Neutrophil (primary cell): ENCODE measurements around the gene CFAP92.

Source experiments
- H3K27ac ChIP-seq: fragments of 200-600 bp; sonication (generic); 2 replicates; pipeline ENCODE4 v1.5.1; 2016; ENCODE audit warnings: mild to moderate bottlenecking, moderate library complexity
- H3K27me3 ChIP-seq: fragments of 200-600 bp; sonication (generic); 2 replicates; pipeline ENCODE4 v1.6.0; 2016; ENCODE audit warnings: mild to moderate bottlenecking
- H3K36me3 ChIP-seq: fragments of 200-600 bp; sonication (generic); 2 replicates; pipeline ENCODE4 v1.5.1; 2017
- H3K4me1 ChIP-seq, 2 experiments: fragments of 200-600 bp in 1 of 2; sonication (generic) in 1 of 2; 1 replicate in 1 of 2; 2 replicates in 1 of 2; pipeline versions ENCODE4 v1.5.1 to v1.6.1; 2013 to 2016; ENCODE audit warnings: low read depth in 1 of 2, low read length in 1 of 2, mild to moderate bottlenecking in 1 of 2, moderate library complexity in 1 of 2; ENCODE audit not compliant: control insufficient read depth in 1 of 2, insufficient read depth in 1 of 2
- H3K4me3 ChIP-seq, 2 experiments: fragments of 200-600 bp in 1 of 2; sonication (generic) in 1 of 2; 1 replicate in 1 of 2; 2 replicates in 1 of 2; pipeline ENCODE4 v1.5.1; 2013 to 2016; ENCODE audit warnings: low read depth in 1 of 2, low read length in 1 of 2, mild to moderate bottlenecking in 1 of 2, moderate library complexity in 1 of 2
- H3K9me3 ChIP-seq: fragments of 200-600 bp; sonication (generic); 2 replicates; pipeline ENCODE4 v1.5.1; 2016
- TF ChIP-seq, protein P1 (sequence below): fragments of 200-600 bp; sonication (generic); IDR thresholded peaks from 2 replicates; pipeline ENCODE4 v1.5.1; 2016; ENCODE audit warnings: antibody characterized with exemption

The CFAP92 gene

DNA sequence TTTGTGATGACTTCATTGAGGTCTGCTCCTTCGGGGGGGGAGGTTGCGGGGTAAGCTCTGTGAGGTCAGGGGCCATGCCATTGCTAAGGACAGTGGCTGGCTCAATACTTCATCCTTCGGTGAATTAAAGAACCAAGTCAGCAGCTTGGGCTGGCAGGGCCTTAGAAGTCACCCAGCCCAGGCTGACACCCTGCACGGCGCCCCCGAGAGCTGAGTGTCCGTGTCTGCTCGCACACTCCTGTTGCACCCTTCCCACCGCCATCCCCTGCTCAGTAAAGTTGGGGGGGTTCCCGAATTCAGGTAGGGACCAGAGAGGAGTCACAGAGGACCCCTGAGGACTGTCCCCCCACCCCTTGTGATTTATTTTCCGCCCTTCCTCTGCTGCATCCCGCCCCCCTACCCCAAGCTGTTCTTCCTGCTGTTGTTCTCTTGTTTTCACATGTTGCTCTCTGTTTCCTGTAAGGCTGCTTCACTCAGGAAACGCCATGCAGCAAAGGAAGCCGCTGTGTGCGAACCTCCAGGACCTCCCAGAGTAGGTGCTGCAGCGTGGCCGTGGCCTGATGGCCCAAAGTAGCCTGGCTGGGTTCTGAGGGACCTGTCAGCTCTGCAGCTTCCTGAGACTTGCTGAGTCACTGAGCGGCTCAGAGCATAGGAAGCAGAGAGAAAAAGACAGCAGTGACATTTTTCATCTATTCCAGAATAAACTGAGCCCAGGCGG lies 21.7 kb upstream of the CFAP92 start:
- no peak overlapping the region for H3K4me3 ChIP-seq
- H3K36me3 ChIP-seq, result no peaks in the 10 kb centered on the region
- H3K27me3 ChIP-seq, result no peaks in the 10 kb centered on the region
- peak overlapping the region; percentile 48 for H3K27ac ChIP-seq
- TF ChIP-seq, protein P1, sequence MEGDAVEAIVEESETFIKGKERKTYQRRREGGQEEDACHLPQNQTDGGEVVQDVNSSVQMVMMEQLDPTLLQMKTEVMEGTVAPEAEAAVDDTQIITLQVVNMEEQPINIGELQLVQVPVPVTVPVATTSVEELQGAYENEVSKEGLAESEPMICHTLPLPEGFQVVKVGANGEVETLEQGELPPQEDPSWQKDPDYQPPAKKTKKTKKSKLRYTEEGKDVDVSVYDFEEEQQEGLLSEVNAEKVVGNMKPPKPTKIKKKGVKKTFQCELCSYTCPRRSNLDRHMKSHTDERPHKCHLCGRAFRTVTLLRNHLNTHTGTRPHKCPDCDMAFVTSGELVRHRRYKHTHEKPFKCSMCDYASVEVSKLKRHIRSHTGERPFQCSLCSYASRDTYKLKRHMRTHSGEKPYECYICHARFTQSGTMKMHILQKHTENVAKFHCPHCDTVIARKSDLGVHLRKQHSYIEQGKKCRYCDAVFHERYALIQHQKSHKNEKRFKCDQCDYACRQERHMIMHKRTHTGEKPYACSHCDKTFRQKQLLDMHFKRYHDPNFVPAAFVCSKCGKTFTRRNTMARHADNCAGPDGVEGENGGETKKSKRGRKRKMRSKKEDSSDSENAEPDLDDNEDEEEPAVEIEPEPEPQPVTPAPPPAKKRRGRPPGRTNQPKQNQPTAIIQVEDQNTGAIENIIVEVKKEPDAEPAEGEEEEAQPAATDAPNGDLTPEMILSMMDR, result peak; percentile 3
- H3K4me1 ChIP-seq, result peaks cover 16% of the 10 kb centered on the region in 2 experiments
- H3K9me3 ChIP-seq, result no peaks in the 10 kb centered on the region

DNA sequence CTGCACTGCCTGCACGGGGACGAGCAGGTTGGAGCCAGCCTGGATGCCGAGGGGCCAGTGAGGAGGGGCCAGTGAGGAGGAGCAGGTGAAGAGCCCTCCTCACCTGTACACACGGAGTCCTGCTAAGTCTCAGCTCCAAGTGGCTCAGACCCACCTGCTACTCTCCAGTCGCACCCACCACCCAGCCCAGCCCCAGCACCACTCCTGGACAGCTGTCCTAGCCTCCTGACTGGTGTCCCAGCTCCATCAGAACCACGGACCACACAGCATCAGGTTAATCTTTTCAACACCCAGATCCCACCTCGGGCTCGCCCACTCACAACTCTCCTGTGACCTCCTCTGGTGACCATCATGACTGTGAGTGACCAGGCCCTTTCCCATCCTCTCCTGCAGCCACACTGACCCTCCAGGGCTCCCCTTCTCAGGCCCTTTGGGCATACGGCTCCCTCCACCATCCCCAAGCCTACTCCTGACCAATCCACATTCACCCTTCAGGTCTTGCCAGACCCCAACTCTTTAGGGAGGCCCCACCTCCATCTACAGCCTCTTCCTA lies 21.0 kb upstream of the CFAP92 start:
- H3K4me3 ChIP-seq, result no peak overlapping the region
- TF ChIP-seq, protein P1, result no peak
- no peaks in the 10 kb centered on the region for H3K27me3 ChIP-seq
- H3K9me3 ChIP-seq, result no peaks in the 10 kb centered on the region
- H3K27ac ChIP-seq, result no peak overlapping the region
- peaks cover 16% of the 10 kb centered on the region in 2 experiments for H3K4me1 ChIP-seq
- no peaks in the 10 kb centered on the region for H3K36me3 ChIP-seq

DNA sequence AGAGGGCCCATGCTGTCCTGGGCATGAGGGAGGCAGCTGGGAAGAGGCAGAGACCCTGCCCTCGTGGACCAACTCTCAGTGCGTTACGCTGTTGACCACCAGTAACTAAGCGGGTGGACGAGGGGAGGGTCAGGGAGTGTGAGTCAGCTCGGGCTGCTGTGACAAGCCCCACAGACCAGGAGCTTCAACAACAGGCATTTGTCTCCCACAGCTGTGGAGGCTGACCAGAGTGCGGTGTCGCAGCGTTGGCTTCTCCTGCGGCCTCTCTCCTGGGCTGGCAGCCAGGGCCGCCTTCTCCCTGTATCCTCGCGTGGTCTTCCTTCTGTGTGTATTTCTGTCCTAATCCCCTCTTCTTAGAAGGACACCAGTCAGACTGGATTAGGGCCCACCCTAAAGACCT lies 20.3 kb upstream of the CFAP92 start:
- Histone ChIP-seq H3K36me3 (no peaks in the 10 kb centered on the region), H3K27me3 (no peaks in the 10 kb centered on the region), H3K27ac (no peak overlapping the region), H3K4me1 (peaks cover 16% of the 10 kb centered on the region in 2 experiments), H3K9me3 (no peaks in the 10 kb centered on the region), H3K4me3 (no peak overlapping the region)
- TF ChIP-seq, protein P1, result no peak

DNA sequence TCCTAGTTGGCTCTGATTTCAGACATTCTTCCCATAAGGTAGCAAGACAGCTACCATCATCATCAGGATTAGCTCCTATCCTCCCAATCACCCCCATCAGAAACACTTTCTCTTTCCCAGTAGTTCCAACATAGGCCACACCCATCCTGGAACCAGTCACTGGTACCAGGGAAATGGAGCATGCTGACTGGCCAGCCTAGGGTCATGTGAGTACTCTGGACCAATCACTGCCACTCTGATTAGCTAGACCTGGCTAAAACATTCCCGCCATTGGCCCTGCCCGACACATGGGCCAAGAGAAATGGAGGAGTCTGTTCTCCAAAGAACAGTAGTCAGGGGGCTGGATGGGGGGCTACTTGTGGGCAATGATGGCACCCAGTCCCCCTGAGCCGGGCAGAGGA lies 19.6 kb upstream of the CFAP92 start:
- no peaks in the 10 kb centered on the region for H3K27me3 ChIP-seq
- TF ChIP-seq, protein P1, result no peak

DNA sequence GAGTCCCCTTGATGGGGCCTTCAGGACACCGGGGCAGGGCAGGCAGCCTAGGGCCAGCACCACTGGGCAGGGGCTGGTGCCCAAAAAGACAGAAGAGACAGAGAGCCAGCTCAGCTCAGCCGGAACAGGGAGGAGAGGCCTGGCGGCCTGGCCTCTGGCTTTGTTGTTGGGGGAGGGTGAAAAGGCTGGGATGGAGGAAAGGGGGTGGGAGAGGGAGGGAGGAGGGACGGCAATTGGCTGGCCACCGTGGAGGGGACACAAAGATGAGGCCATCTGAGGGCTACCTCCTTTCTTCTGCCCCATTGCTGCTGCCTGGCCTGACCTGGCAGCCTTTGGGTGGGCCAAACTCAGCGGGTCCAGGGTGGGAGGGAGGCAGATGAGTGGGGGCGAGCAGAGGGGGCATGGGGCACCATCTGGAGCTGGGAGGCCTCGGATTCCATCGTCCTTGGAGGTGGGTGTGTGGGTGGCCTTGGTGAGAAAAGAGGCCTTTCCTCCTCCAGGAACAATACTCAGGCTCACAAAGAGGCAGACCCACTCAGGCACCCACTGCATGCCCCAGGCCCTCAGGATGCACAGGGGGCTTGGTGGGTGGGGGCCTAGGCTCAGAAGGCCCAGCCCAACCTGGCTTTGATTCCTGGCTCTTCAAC lies 16.6 kb upstream of the CFAP92 start:
- H3K27me3 ChIP-seq, result peaks cover 9% of the 10 kb centered on the region

More for the DNA sequence above, 19.6 kb upstream of the CFAP92 start:
- H3K36me3 ChIP-seq, result no peaks in the 10 kb centered on the region
- H3K27ac ChIP-seq, result no peak overlapping the region
- H3K4me1 ChIP-seq, result peaks cover 16% of the 10 kb centered on the region in 2 experiments
- H3K9me3 ChIP-seq, result no peaks in the 10 kb centered on the region
- no peak overlapping the region for H3K4me3 ChIP-seq

More for the DNA sequence above, 16.6 kb upstream of the CFAP92 start:
- H3K36me3 ChIP-seq, result no peaks in the 10 kb centered on the region
- TF ChIP-seq, protein P1, result no peak
- no peak overlapping the region for H3K27ac ChIP-seq
- no peak overlapping the region for H3K4me3 ChIP-seq
- H3K9me3 ChIP-seq, result no peaks in the 10 kb centered on the region
- H3K4me1 ChIP-seq, result peaks cover 0 to under 1% of the 10 kb centered on the region in 2 experiments
